CD4-positive, alpha-beta T cell (primary cell): ENCODE data around the gene PRKCB. TPM values are rescaled to one million over a fixed set of nuclear protein-coding genes. Genes with fewer than 3 reads are reported as not detected.

Experiments
- ATAC-seq: fragments of 200-7000 bp; cut with Tn5 transposase; one replicate; pipeline ENCODE4 v1.10.0; 2022; ENCODE audit warnings: mild to moderate bottlenecking; ENCODE audit not compliant: poor library complexity
- CTCF ChIA-PET: fragments of 350-600 bp; sonication (Branson Sonifier 250); formaldehyde crosslinking; loops from one replicate; lab custom pipeline; 2021; ENCODE audit warnings: antibody characterized with exemption, inconsistent platforms; lab: Charles Lee
- POLR2A ChIA-PET: fragments of 350-600 bp; sonication (Branson Sonifier 250); formaldehyde crosslinking; loops from one replicate; lab custom pipeline; 2021; ENCODE audit warnings: antibody characterized with exemption, inconsistent platforms; lab: Charles Lee
- DNase-seq, 14 experiments: peaks; one replicate each; pipeline ENCODE4 v3.0.0-alpha.2; 2013 to 2020; ENCODE audit warnings: mixed read lengths in 2 of 14
- H3K27ac ChIP-seq, 2 donors: one replicate each; pipeline versions ENCODE4 v1.5.1 to v1.7.0; 2013; ENCODE audit warnings: low read length in 2 of 2, low read depth in 1 of 2, mild to moderate bottlenecking in 1 of 2
- H3K27me3 ChIP-seq, 2 experiments: 1 replicate in 1 of 2; 2 replicates in 1 of 2; pipeline versions ENCODE4 v1.6.1 to v1.7.0; 2013; ENCODE audit warnings: low read length in 2 of 2, control low read depth in 1 of 2, mild to moderate bottlenecking in 1 of 2, moderate library complexity in 1 of 2; ENCODE audit not compliant: insufficient read depth in 2 of 2, control insufficient read depth in 1 of 2
- H3K36me3 ChIP-seq: one replicate; pipeline ENCODE4 v1.6.1; 2013; ENCODE audit warnings: low read length, control low read depth; ENCODE audit not compliant: insufficient read depth
- H3K4me1 ChIP-seq: one replicate; pipeline ENCODE4 v1.6.1; 2013; ENCODE audit warnings: low read length, control low read depth; ENCODE audit not compliant: insufficient read depth
- H3K4me3 ChIP-seq: one replicate; pipeline ENCODE4 v1.5.1; 2013; ENCODE audit warnings: mild to moderate bottlenecking, low read length, moderate library complexity
- H3K9me3 ChIP-seq, 2 experiments: 1 replicate in 1 of 2; 2 replicates in 1 of 2; pipeline versions ENCODE4 v1.6.1 to v1.7.0; 2013; ENCODE audit warnings: low read length in 2 of 2, mild to moderate bottlenecking in 2 of 2, control low read depth in 1 of 2, moderate library complexity in 1 of 2; ENCODE audit not compliant: control insufficient read depth in 1 of 2, insufficient read depth in 1 of 2
- H3K27ac Mint-ChIP-seq: one replicate; pipeline ENCODE4 v1.8.0; 2020; ENCODE audit warnings: mixed read lengths
- H3K27me3 Mint-ChIP-seq: one replicate; pipeline ENCODE4 v1.8.0; 2021; ENCODE audit warnings: mixed read lengths
- H3K36me3 Mint-ChIP-seq: one replicate; pipeline ENCODE4 v1.8.0; 2021; ENCODE audit warnings: low read depth, mixed read lengths
- H3K4me1 Mint-ChIP-seq: one replicate; pipeline ENCODE4 v1.8.0; 2021; ENCODE audit warnings: low read depth, mixed read lengths
- H3K4me3 Mint-ChIP-seq: one replicate; pipeline ENCODE4 v1.8.0; 2020; ENCODE audit warnings: mild to moderate bottlenecking, mixed read lengths
- H3K9me3 Mint-ChIP-seq: one replicate; pipeline ENCODE4 v1.8.0; 2020; ENCODE audit warnings: mixed read lengths
- intact Hi-C, 2 experiments: fragments of 100-400 bp; cut with DNase I in 1 of 2; cut with micrococcal nuclease in 1 of 2; formaldehyde crosslinking; loops; one replicate each; pipeline versions ENCODE4 v1.15.1 to v1.9.0; 2023 to 2025; cut with DNase I, micrococcal nuclease
- total RNA-seq, 174 experiments: library from RNA in 2 of 174; stranded (reverse) in 2 of 174; gene quantifications; one replicate each; pipeline ENCODE4 v1.2.3 and lab custom pipeline; 2021 to 2026
- TF ChIP-seq, protein P1 (sequence below): fragments of 200-600 bp; IDR thresholded peaks from one replicate; pipeline ENCODE4 v1.8.0; 2022; ENCODE audit warnings: antibody characterized with exemption, mild to moderate bottlenecking

Gene PRKCB
- total RNA-seq, 2 experiments from 2014 or later, result 64.7 TPM

- intact Hi-C loops, result no loop called here
- Mint-ChIP-seq H3K4me1 (peaks cover 22% of the 10 kb centered on the region), H3K9me3 (no peaks in the 10 kb centered on the region), H3K27me3 (peaks cover 3% of the 10 kb centered on the region), H3K27ac (no peak overlapping the region), H3K4me3 (no peak overlapping the region), H3K36me3 (no peaks in the 10 kb centered on the region)
- DNase-seq (no peak), ATAC-seq (no peak)
- POLR2A ChIA-PET, result no interaction called here
- no peak overlapping the region for H3K4me3 ChIP-seq
- H3K27ac ChIP-seq, result no peak overlapping the region
- H3K9me3 ChIP-seq, result no peaks in the 10 kb centered on the region
- peaks cover 17% of the 10 kb centered on the region for H3K4me1 ChIP-seq
- CTCF ChIA-PET, result no interaction called here
- H3K27me3 ChIP-seq, result peaks cover 0 to 4% of the 10 kb centered on the region in 2 experiments
- TF ChIP-seq, protein P1, sequence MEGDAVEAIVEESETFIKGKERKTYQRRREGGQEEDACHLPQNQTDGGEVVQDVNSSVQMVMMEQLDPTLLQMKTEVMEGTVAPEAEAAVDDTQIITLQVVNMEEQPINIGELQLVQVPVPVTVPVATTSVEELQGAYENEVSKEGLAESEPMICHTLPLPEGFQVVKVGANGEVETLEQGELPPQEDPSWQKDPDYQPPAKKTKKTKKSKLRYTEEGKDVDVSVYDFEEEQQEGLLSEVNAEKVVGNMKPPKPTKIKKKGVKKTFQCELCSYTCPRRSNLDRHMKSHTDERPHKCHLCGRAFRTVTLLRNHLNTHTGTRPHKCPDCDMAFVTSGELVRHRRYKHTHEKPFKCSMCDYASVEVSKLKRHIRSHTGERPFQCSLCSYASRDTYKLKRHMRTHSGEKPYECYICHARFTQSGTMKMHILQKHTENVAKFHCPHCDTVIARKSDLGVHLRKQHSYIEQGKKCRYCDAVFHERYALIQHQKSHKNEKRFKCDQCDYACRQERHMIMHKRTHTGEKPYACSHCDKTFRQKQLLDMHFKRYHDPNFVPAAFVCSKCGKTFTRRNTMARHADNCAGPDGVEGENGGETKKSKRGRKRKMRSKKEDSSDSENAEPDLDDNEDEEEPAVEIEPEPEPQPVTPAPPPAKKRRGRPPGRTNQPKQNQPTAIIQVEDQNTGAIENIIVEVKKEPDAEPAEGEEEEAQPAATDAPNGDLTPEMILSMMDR, result no peak
- no peaks in the 10 kb centered on the region for H3K36me3 ChIP-seq
Measured at GRCh38 chr16:23821467-23821866, 14.3 kb upstream of the PRKCB start.

GRCh38 chr16:23821875-23822688 lies 13.7 kb upstream of the PRKCB start:
- Mint-ChIP-seq H3K36me3 (no peaks in the 10 kb centered on the region), H3K27ac (no peak overlapping the region), H3K9me3 (no peaks in the 10 kb centered on the region), H3K4me1 (peaks cover 28% of the 10 kb centered on the region), H3K4me3 (no peak overlapping the region), H3K27me3 (no peaks in the 10 kb centered on the region)
- ChIA-PET POLR2A (interaction anchor here (0.6 kb wide), 1 partner anchor 19 kb away, joined by 3 read pairs; no protein-coding TSS in a partner anchor), CTCF (interaction anchor here (0.6 kb wide), 1 partner anchor 19 kb away, joined by 3 read pairs; no protein-coding TSS in a partner anchor)
- Histone ChIP-seq H3K4me3 (no peak overlapping the region), H3K9me3 (no peaks in the 10 kb centered on the region), H3K36me3 (no peaks in the 10 kb centered on the region), H3K4me1 (peaks cover 20% of the 10 kb centered on the region), H3K27me3 (peaks cover 0 to 4% of the 10 kb centered on the region in 2 experiments), H3K27ac (no peak overlapping the region)
- no peak for DNase-seq
- intact Hi-C loops, result no loop called here
- no peak for ATAC-seq
- TF ChIP-seq, protein P1, result no peak

- H3K4me1 ChIP-seq, result peaks cover 27% of the 10 kb centered on the region
- H3K27ac Mint-ChIP-seq, result no peak overlapping the region
- H3K4me3 ChIP-seq, result no peak overlapping the region
- no peaks in the 10 kb centered on the region for H3K36me3 ChIP-seq
- intact Hi-C loops, result no loop called here
- H3K27me3 ChIP-seq, result no peaks in the 10 kb centered on the region
- TF ChIP-seq, protein P1, result no peak
- H3K27ac ChIP-seq, result no peak overlapping the region
- H3K9me3 Mint-ChIP-seq, result no peaks in the 10 kb centered on the region
- H3K9me3 ChIP-seq, result no peaks in the 10 kb centered on the region
- peaks cover 39% of the 10 kb centered on the region for H3K4me1 Mint-ChIP-seq
- ChIA-PET POLR2A (no interaction called here), CTCF (interaction anchor here (1.2 kb wide), 1 partner anchor 186 kb away, joined by 5 read pairs; no protein-coding TSS in a partner anchor)
- H3K27me3 Mint-ChIP-seq, result no peaks in the 10 kb centered on the region
- no peaks in the 10 kb centered on the region for H3K36me3 Mint-ChIP-seq
- no peak for DNase-seq
- no peak overlapping the region for H3K4me3 Mint-ChIP-seq
- ATAC-seq, result no peak
Measured at GRCh38 chr16:23823475-23824384, 12.1 kb upstream of the PRKCB start.
